Measurements from ENCODE around the gene TMEM165. TPM values are rescaled to one million over a fixed set of nuclear protein-coding genes. Genes with fewer than 3 reads are reported as not detected.
"Not testable (repeated sequence)": the region's sequence is repeated elsewhere in the genome, so short reads cannot be mapped to it uniquely, and the experiment has no call there.

Gene TMEM165
- polyA plus RNA-seq, 1 donor (not counting 4 experiments of a cell fraction or from before 2014, with no cell fraction given), result 132 TPM

DNA sequence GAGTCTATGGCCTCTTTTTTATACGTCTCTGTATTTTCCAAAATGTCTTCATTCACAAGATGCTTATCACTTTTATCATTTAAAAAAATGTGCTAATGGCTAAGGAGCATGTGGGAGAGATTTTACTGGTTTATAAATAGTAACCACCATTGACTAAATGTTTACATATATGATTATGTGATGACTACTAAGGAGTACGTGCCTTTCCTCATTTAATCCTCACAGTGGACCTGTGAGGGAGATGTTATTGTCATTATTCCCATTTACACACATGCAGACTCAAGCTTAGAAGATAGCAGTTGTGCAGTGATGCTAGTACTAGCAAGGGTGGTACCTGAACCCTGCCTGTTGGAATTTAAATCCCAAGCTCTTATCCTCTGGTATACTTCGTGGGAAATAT, 47.3 kb upstream of the TMEM165 start:
- no peaks in the 10 kb centered on the region for H4K20me1 ChIP-seq (ENCODE audit: control insufficient read depth, extremely low read depth, insufficient read depth, low read length)
- no peak for FAIRE-seq
- no peaks in the 10 kb centered on the region for H3K79me2 ChIP-seq (ENCODE audit: control insufficient read depth, insufficient read depth, low read length)
- no peak for TF ChIP-seq EZH2 (IDR thresholded peaks at IDR 0.05; ENCODE audit: low read length)
- TF ChIP-seq, protein P1, sequence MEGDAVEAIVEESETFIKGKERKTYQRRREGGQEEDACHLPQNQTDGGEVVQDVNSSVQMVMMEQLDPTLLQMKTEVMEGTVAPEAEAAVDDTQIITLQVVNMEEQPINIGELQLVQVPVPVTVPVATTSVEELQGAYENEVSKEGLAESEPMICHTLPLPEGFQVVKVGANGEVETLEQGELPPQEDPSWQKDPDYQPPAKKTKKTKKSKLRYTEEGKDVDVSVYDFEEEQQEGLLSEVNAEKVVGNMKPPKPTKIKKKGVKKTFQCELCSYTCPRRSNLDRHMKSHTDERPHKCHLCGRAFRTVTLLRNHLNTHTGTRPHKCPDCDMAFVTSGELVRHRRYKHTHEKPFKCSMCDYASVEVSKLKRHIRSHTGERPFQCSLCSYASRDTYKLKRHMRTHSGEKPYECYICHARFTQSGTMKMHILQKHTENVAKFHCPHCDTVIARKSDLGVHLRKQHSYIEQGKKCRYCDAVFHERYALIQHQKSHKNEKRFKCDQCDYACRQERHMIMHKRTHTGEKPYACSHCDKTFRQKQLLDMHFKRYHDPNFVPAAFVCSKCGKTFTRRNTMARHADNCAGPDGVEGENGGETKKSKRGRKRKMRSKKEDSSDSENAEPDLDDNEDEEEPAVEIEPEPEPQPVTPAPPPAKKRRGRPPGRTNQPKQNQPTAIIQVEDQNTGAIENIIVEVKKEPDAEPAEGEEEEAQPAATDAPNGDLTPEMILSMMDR (optimal IDR thresholded peaks at IDR 0.05 in 1 of 3, IDR thresholded peaks at IDR 0.05 in 1 of 3, conservative IDR thresholded peaks at IDR 0.05 in 1 of 3; ENCODE audit: extremely low read depth in 1 of 3, insufficient read depth in 2 of 3, low read length in 3 of 3), result no peak
- H3K4me3 ChIP-seq (ENCODE audit: control insufficient read depth in 2 of 3, extremely low read depth in 1 of 3, insufficient read depth in 2 of 3, low read depth in 1 of 3, low read length in 3 of 3), result no peak overlapping the region
- no peak for DNase-seq (ENCODE audit: low read depth, low spot score)
- no peak overlapping the region for H2AFZ ChIP-seq (ENCODE audit: control insufficient read depth, low read length)
- no peaks in the 10 kb centered on the region for H3K27me3 ChIP-seq (ENCODE audit: control insufficient read depth, extremely low read depth, insufficient read depth, low read length)
- H3K4me2 ChIP-seq (ENCODE audit: control insufficient read depth, extremely low read depth, insufficient read depth, low read depth, low read length), result no peak overlapping the region
- no peaks in the 10 kb centered on the region for H3K36me3 ChIP-seq (ENCODE audit: control insufficient read depth in 2 of 2, extremely low read depth in 1 of 2, insufficient read depth in 2 of 2, low read length in 2 of 2)
- no peaks in the 10 kb centered on the region for H3K9me1 ChIP-seq (ENCODE audit: control insufficient read depth, extremely low read depth, insufficient read depth, low read length)
- no peaks in the 10 kb centered on the region for H3K9me3 ChIP-seq (ENCODE audit: control insufficient read depth, low read depth, low read length)
- H3K27ac ChIP-seq (ENCODE audit: control insufficient read depth, insufficient read depth, low read length), result no peak overlapping the region
- H3K9ac ChIP-seq (ENCODE audit: control insufficient read depth, extremely low read depth, insufficient read depth, low read length), result no peak overlapping the region
- dilution Hi-C loops (cut with MboI; ENCODE audit: extremely low pct_ligation_motif_present, low sequenced_read_pairs), result no loop called here
- peaks cover 8% of the 10 kb centered on the region for H3K4me1 ChIP-seq (ENCODE audit: control insufficient read depth, extremely low read depth, insufficient read depth, low read length)

DNA sequence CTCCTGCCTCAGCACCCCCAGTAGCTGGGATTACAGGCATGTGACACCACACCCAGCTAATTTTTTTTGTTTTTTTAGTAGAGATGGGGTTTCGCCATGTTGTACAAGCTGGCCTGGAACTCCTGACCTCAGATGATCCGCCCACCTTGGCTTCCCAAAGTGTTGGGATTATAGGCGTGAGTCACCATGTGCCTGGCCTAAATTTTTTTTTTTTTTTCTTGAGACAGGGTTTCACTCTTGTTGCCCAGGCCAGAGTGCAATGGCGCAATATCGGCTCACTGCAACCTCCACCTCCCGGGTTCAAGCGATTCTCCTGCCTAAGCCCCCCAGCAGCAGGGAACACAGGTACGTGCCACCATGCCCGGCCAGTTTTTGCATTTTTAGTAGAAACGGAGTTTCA, 44.9 kb upstream of the TMEM165 start:
- H3K4me3 ChIP-seq (ENCODE audit: control insufficient read depth in 2 of 3, extremely low read depth in 1 of 3, insufficient read depth in 2 of 3, low read depth in 1 of 3, low read length in 3 of 3); H2AFZ ChIP-seq (ENCODE audit: control insufficient read depth, low read length); H3K9me1 ChIP-seq (ENCODE audit: control insufficient read depth, extremely low read depth, insufficient read depth, low read length); DNase-seq (ENCODE audit: low read depth, low spot score); H3K79me2 ChIP-seq (ENCODE audit: control insufficient read depth, insufficient read depth, low read length); H3K9ac ChIP-seq (ENCODE audit: control insufficient read depth, extremely low read depth, insufficient read depth, low read length); H3K36me3 ChIP-seq (ENCODE audit: control insufficient read depth in 2 of 2, extremely low read depth in 1 of 2, insufficient read depth in 2 of 2, low read length in 2 of 2); H3K27ac ChIP-seq (ENCODE audit: control insufficient read depth, insufficient read depth, low read length); FAIRE-seq; H3K9me3 ChIP-seq (ENCODE audit: control insufficient read depth, low read depth, low read length); H3K27me3 ChIP-seq (ENCODE audit: control insufficient read depth, extremely low read depth, insufficient read depth, low read length); H4K20me1 ChIP-seq (ENCODE audit: control insufficient read depth, extremely low read depth, insufficient read depth, low read length); dilution Hi-C loops (cut with MboI; ENCODE audit: extremely low pct_ligation_motif_present, low sequenced_read_pairs); H3K4me2 ChIP-seq (ENCODE audit: control insufficient read depth, extremely low read depth, insufficient read depth, low read depth, low read length): not testable (repeated sequence)
- H3K4me1 ChIP-seq (ENCODE audit: control insufficient read depth, extremely low read depth, insufficient read depth, low read length), result peaks cover 15% of the 10 kb centered on the region

DNA sequence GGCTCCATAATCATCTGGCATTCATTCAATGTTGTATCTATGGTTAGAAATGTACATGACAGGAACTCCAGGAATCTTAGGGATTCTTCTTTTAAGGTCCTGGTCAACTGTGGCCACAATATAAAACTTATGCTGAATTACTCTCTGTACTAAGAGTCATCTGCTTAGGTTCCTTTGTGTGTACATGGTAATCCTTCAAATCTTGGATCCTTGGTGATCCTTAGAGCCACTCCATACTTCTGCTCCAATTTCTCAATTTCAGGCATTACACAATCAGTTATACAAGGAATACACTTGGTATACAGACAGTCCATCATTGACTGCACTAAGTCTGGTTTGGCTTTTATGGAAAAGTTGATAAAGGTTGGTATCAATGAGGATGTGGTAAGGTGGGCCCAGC, 43.9 kb upstream of the TMEM165 start:
- no peaks in the 10 kb centered on the region for H3K79me2 ChIP-seq (ENCODE audit: control insufficient read depth, insufficient read depth, low read length)
- no peaks in the 10 kb centered on the region for H3K27me3 ChIP-seq (ENCODE audit: control insufficient read depth, extremely low read depth, insufficient read depth, low read length)
- FAIRE-seq (no peak), DNase-seq (ENCODE audit: low read depth, low spot score) (no peak)
- H3K4me3 ChIP-seq (ENCODE audit: control insufficient read depth in 2 of 3, extremely low read depth in 1 of 3, insufficient read depth in 2 of 3, low read depth in 1 of 3, low read length in 3 of 3), result no peak overlapping the region
- no peaks in the 10 kb centered on the region for H3K36me3 ChIP-seq (ENCODE audit: control insufficient read depth in 2 of 2, extremely low read depth in 1 of 2, insufficient read depth in 2 of 2, low read length in 2 of 2)
- no peak overlapping the region for H3K9ac ChIP-seq (ENCODE audit: control insufficient read depth, extremely low read depth, insufficient read depth, low read length)
- TF ChIP-seq, protein P1 (optimal IDR thresholded peaks at IDR 0.05 in 1 of 3, IDR thresholded peaks at IDR 0.05 in 1 of 3, conservative IDR thresholded peaks at IDR 0.05 in 1 of 3; ENCODE audit: extremely low read depth in 1 of 3, insufficient read depth in 2 of 3, low read length in 3 of 3), result no peak
- TF ChIP-seq EZH2 (IDR thresholded peaks at IDR 0.05; ENCODE audit: low read length), result no peak
- dilution Hi-C loops (cut with MboI; ENCODE audit: extremely low pct_ligation_motif_present, low sequenced_read_pairs), result no loop called here
- no peak overlapping the region for H2AFZ ChIP-seq (ENCODE audit: control insufficient read depth, low read length)
- H3K4me1 ChIP-seq (ENCODE audit: control insufficient read depth, extremely low read depth, insufficient read depth, low read length), result peaks cover 20% of the 10 kb centered on the region
- no peaks in the 10 kb centered on the region for H3K9me1 ChIP-seq (ENCODE audit: control insufficient read depth, extremely low read depth, insufficient read depth, low read length)
- H3K9me3 ChIP-seq (ENCODE audit: control insufficient read depth, low read depth, low read length), result no peaks in the 10 kb centered on the region
- no peak overlapping the region for H3K4me2 ChIP-seq (ENCODE audit: control insufficient read depth, extremely low read depth, insufficient read depth, low read depth, low read length)
- H3K27ac ChIP-seq (ENCODE audit: control insufficient read depth, insufficient read depth, low read length), result no peak overlapping the region
- no peaks in the 10 kb centered on the region for H4K20me1 ChIP-seq (ENCODE audit: control insufficient read depth, extremely low read depth, insufficient read depth, low read length)

Measured in keratinocyte (primary cell).